Measurements from ENCODE around the gene NDST1.

Gene NDST1

DNA sequence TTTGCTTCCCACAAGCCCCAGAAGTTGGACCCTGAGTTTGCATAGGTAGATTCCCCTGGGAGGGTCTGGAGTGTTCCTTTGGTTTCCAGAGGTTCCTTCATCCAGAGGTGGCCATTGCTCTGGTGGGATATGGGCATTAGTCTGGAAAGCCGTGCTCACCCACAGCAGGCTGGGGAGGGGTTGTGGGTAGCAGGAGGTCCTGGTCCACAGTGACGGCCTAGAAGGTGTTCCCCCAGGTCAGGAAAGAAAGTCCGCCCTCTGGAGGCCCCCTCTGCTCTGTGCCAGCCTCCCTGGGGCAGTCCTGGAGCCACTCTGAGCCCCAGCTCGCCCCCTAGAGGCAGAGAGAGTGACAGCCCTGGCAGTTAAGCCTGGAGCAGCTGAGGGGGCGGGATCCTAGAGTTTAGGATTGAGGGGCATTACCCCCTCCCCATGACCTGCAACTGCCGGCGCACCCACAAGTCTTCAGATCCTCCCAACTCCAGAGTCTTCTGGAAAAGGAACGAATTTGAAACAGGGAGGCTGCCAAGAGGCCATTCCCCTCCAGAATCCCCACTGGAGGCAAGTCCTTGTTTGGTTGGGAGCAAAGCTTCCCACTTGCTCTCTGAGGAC lies 36.8 kb downstream of the NDST1 start:
- peak; percentile 44 for DNase-seq (ENCODE audit: low read depth)

DNA sequence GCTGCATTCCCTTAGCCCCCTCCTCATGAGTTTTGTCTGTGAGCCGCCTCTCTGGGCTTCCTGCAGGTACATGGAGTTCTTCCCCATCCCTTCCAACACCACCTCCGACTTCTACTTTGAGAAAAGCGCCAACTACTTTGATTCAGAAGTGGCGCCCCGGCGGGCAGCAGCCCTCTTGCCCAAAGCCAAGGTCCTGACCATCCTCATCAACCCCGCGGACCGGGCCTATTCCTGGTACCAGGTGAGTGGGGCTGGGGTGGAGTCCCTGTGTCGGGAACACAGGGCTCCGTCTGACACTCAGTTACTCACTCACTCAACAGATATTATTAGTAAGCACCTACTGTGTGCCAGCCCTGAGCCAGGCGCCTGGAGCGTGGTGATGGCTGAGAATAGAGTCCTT lies 37.3 kb downstream of the NDST1 start:
- no peak for DNase-seq (ENCODE audit: low read depth)

DNA sequence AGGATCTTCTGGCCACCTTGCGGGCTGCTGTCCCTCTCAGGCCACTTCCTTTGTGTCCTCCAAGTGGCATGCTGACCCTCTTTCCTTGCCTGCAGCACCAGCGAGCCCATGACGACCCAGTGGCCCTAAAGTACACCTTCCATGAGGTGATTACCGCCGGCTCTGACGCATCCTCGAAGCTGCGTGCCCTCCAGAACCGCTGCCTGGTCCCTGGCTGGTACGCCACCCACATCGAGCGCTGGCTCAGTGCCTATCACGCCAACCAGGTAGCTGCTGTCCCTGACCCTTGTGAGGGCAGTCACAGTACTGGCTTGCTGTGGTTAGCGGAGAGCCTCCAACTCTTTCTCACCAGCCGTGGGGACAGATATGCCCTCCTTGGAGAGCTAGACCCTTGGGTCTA lies 40.2 kb downstream of the NDST1 start:
- no peak for DNase-seq (ENCODE audit: low read depth)

DNA sequence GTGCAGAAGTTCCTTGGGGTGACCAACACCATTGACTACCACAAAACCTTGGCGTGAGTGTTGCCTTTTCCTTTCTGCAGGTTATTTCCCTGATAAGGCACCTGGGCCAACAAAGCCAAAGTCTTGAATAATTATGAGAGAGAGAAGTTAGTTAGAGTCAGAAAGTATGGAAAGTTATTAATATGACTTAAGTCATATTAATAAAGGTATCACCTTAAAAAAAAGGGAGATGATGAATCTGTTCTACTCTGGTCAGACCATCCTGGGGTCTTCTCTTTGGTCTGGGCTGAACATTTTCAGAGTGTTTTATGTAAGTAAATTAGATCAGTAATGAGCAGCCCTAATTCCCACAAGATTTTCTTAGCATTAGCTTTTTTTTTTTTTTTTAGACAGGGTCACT lies 41.8 kb downstream of the NDST1 start:
- no peak for DNase-seq (ENCODE audit: low read depth)

DNA sequence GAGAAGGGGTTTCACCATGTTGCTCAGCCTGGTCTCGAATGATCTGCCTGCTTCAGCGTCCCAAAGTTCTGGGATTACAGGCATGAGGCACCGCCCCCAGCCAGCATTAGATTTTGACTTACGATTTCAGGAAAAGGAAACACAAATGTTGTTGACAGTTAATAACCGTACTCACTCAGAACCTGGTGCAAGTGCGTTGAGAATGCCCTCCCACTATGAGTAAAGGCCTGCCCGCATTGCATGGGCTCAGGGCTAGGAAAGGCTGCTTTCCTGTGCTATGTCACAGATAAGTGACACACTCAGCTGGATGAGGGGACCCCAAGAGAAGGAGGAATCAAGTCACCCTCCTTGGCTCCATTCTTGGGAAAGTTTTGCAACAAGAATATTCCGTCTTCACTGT lies 42.4 kb downstream of the NDST1 start:
- DNase-seq (ENCODE audit: low read depth), result no peak

DNA sequence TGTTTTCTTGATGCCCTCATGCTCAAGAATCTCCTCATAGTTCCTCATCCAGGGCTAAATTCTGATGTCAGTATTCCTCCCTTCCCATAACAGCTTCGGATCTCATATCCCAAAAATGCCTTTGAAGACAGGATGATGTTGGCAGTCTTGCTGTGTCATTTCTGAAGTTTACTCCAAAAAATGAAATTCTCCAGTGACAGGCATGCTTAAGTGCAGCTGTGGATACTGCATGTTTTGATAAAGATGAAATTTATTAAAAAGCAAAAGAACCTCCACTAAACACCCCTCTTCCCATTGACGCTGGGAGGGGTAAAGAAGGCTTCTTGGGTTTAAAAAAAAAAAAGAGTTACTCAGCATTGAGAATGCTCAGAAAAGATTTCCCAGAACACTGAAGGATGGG lies 43.1 kb downstream of the NDST1 start:
- DNase-seq (ENCODE audit: low read depth), result no peak

DNA sequence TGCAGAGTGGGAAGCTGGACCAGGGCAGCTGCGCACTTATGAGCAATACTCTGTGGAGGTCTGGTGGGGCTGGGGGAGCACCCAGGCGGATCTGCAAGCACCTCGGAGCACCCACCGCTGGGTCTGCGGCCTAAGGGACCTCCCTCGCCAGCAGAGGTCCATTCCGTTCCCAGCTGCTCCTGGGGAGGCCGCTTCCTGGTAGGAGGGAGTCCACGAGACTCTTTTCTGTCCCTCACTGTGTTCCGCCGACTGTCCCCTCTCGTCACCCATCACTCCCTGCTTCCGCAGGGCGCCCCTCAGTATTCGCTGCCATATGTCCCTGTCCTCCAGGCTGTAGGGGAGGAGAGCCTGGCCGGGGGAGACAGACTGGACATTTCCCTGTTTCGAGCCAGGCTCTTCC lies 45.5 kb downstream of the NDST1 start:
- no peak for DNase-seq (ENCODE audit: low read depth)

DNA sequence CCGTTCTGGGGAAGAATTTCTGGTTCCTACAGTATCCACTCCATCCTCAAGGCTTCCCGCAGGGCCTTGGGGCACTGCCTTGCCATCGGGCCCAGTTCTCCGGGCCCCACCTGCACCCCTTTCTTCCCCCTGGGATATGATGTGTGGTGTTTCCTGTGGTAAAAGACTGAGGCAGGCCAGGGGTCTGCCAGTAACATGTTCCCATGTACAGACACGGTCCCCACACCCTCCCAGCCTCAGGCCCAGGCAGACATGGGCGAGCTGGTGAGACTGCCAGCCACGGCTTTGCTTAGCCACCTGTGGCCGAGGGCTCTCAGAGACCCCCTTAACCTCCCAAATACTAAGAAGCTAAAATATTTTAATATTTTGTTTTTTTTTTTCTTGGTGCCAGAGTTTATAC lies 46.0 kb downstream of the NDST1 start:
- DNase-seq (ENCODE audit: low read depth), result no peak

DNA sequence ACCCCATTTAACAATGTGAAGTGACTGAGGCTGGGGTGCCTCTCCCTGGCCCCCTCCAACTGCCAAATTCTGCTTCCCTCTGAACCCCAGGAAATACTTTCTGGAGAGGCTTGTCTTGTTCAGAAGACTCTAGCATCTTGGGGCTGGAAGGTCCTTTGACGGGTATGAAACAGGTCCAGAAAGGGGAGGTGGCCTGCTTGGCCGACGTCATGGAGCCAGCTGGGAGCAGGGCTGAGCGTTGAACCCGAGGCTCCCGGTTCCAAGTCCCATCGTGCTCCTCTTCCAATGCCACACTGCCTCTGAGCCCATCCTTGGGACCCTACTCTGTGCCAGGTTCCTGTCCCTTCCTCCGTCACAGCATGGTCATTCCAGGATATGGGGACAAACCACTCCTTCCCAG lies 46.9 kb downstream of the NDST1 start:
- no peak for DNase-seq (ENCODE audit: low read depth)

GRCh38 chr5:150556106-150556505 lies 48.2 kb downstream of the NDST1 start:
- no peak for DNase-seq (ENCODE audit: low read depth)

- DNase-seq (ENCODE audit: low read depth), result no peak
These were observed 49.1 kb downstream of the NDST1 start for GRCh38 chr5:150556859-150557508.

DNA sequence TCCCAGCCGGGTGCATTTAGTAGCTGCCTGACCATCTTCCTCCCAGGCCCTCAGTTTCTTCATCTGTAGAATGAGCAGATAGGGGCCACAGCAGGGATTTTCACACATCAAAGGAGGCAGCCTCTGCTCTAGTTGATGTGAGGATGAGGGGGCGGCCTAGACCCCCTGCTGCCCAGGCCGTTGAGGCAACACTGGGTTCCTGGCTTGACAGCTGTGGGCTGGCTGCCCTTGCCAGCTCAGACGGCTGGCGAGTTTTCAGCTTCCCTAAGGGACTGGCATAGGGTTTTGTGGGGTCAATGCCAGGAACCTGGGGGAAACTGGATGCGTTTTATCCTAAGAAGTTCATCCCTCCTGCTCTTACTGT lies 49.6 kb downstream of the NDST1 start:
- DNase-seq (ENCODE audit: low read depth), result no peak

GRCh38 chr5:150558088-150558621 lies 50.2 kb downstream of the NDST1 start:
- no peak for DNase-seq (ENCODE audit: low read depth)

GRCh38 chr5:150559088-150559487 lies 51.2 kb downstream of the NDST1 start:
- no peak for DNase-seq (ENCODE audit: low read depth)

DNA sequence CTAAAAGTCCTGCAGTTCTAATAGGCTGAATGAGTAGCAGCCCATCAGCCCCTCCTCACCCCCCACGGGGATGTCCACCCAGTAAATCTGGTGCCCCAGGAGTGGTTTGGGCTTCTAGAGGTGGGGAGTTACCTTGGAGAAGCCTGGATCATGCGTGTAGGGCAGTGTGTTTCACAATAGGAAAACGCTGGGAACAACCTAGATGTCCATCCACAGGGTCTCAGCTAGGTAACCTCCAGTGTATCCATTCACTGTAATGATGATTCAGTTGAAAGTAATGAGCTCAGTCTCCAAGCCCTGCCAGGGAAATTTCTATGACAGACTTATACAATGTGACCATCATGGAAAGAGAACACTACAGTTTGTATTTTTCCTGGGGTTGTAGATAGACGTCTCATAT lies 51.8 kb downstream of the NDST1 start:
- DNase-seq (ENCODE audit: low read depth), result no peak

- peak; percentile 80 for DNase-seq (ENCODE audit: low read depth)
These were observed 52.7 kb downstream of the NDST1 start for GRCh38 chr5:150560401-150561191.

- DNase-seq (ENCODE audit: low read depth), result no peak
These were observed 53.2 kb downstream of the NDST1 start for GRCh38 chr5:150561192-150561512.

- DNase-seq (ENCODE audit: low read depth), result no peak
These were observed 53.8 kb downstream of the NDST1 start for GRCh38 chr5:150561571-150562275.

DNA sequence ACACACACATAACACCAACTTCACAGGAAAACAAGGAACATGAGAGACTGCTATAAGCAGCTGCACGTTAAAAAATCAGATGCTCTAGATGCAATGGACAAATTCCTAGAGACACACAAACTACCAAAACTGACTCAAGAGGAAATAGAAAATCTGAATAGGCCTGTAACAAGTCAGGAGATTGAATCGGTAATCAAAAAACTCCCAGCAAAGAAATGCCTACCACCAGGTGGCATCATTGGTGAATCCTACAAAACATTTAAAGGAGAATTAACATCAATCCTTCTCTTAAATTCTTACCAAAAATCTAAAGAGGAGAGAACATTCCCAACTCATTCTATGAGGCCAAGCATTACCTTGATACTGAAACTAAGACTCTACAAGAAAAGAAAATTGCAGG lies 54.9 kb downstream of the NDST1 start:
- DNase-seq (ENCODE audit: low read depth), result peak; percentile 9

GRCh38 chr5:150565868-150566267 lies 57.9 kb downstream of the NDST1 start:
- DNase-seq (ENCODE audit: low read depth), result no peak

- no peak for DNase-seq (ENCODE audit: low read depth)
These were observed 59.2 kb downstream of the NDST1 start for GRCh38 chr5:150567031-150567717.

DNA sequence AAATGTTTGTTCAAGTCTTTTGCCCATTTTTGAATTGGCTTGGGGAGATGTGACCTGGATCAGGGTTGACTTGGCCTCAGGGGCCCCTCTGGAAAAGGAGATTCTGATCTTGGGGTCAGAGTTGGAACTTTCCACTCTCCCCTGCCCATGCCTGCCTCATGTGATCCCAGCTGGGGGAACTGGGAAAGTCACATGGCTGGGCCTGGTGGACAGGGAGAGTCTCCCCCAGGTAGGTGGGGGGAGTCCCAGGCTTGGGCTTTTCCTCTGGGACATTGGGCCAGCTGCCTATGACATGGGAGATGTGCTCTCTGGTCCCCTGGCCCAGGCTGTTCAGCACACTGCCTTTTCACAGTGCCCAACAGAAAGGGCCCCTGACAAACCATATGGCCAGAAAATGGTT lies 60.7 kb downstream of the NDST1 start:
- DNase-seq (ENCODE audit: low read depth), result no peak

Data from activated T-cell treated with anti-CD3 and anti-CD28 coated beads for 24 hours (primary cell).